Stimulated activated CD8-positive, alpha-beta memory T cell treated with anti-CD3 and anti-CD28 coated beads, Interleukin-7, amount 100 ng/mL, for 1 hour (primary cell): ENCODE results near the gene GDA.

Source experiments
- DNase-seq, 2 donors: peaks; one replicate each; pipeline ENCODE4 v3.0.0-alpha.2; 2020; ENCODE audit warnings: low read depth in 2 of 2

The GDA gene

GRCh38 chr9:72150661-72151060 lies 1.4 kb downstream of the GDA start:
- no peak for DNase-seq

DNA sequence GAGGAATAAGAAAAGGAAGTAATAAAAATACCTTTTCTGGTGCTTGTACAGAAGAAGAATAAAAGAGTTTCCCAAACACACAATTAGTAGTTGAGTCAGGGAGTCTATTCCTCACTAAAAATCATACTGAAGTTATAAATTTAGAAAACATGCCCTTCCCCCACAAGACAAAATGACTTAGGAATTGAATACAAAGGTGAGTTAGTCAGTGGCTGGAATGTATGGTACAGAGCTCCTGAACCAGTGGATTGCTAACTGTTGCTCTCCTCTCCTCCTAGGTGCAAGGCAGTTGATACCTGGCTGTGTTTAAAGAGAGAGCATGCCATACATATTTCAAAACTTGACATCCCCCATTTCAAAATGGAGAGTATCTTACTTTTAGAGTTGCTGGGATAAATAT lies 1.9 kb downstream of the GDA start:
- DNase-seq: no peak

DNA sequence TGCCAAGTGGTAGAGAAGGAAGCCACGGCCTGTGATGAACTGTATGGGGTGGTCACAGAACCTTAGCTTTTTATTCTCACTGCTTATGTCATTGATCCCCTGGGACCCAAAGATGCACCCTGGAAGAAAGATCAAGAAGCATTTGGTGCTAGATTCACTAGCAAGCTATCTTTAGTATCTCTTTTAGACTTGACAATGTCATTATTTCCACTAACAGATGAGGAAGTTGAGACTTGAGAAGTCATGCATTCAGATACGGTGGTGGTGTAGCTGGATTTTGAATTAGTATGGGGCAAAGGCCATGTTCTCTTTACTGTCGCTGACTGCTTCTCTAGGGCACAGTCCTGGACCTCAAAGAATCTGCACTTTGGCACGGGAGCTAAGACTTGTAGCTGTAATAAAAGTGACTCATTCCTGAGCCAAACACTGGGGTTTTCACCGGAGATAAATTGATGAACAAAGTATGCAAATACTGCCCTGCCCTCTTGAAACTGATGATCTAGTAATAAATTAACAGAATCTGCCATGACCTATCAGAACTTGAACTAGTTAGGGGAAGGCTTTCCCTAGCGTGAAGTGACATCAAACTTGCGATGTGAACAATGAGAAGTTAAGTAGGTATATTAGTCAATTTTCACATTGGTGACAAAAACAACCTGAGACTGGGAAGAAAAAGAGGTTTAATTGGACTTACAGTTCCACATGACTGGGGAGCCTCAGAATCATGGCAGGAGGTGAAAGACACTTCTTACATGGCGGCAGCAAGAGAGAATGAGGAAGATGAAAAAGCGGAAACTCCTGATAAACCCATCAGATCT lies 5.4 kb downstream of the GDA start:
- no peak for DNase-seq

GRCh38 chr9:72155301-72155700 lies 6.1 kb downstream of the GDA start:
- DNase-seq: no peak

GRCh38 chr9:72156586-72156985 lies 7.3 kb downstream of the GDA start:
- no peak for DNase-seq

GRCh38 chr9:72158680-72159079 lies 9.4 kb downstream of the GDA start:
- DNase-seq: no peak

GRCh38 chr9:72160446-72161123 lies 11.3 kb downstream of the GDA start:
- no peak for DNase-seq

DNA sequence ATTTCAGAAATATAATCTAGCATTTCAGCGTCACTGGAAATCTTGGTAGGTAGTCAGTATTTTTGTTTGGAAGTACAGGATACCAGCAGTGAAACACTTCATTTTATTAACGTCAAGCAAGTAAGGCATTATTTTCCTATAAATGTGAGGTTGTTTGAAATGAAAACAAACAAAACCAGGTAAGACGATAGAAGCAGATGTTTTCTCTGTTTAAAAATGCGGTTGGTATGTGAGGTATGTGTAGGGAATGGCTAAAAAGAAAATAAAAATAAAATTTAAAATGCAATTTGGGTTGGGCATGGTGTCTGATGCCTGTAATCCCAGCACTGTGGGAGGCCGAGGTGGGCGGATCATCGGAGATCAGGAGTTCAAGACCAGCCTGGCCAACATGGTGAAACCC lies 16.1 kb downstream of the GDA start:
- DNase-seq: no peak

DNA sequence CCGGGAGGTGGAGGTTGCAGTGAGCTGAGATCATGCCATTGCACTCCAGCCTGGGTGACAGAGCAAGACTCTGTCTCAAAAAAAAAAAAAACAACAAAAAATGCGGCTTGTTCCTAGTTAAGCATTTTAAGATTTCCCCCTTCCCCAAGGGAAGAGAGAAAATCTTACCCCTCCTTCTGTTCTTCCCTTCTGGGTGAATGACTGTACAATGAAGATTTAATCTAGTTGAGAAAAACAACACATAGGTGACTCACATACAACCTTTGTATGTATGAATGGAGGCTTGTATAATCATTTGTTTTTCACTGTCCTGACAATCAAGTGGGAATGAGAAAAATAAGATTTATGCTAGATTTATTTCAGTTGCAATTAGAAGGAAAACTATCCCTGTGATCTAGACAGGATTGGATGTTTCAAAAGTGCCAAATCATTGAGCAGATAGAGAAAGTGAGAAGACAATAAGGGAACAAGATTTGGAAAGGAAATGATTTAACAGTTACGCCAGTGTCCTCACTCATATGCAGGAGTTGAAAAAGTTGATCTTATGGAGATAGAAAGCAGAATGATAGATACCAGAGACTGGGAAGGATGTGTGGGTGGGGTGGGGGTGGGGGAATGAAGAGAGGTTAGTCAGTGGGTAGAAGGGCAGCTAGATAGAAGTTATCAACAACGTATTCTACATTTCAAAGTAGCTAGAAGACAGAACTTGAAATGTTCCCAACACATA lies 16.7 kb downstream of the GDA start:
- no peak for DNase-seq

DNA sequence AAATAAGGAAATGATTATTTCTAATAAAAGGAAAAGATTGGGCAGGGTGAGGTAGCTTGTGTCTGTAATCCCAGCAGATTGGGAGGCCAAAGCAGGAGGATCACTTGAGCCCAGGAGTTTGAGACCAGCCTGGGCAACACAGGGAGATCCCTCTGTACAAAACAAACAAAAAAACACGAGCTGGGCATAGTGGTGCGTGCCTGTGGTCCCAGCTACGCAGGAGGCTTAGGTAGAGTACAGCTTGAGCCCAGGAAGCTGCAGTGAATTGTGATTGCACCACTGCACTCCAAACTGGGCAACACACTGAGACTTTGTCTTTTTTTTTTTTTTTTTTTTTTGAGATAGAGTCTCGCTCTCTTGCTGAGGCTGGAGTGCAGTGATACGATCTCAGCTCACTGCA lies 18.8 kb downstream of the GDA start:
- no peak for DNase-seq

DNA sequence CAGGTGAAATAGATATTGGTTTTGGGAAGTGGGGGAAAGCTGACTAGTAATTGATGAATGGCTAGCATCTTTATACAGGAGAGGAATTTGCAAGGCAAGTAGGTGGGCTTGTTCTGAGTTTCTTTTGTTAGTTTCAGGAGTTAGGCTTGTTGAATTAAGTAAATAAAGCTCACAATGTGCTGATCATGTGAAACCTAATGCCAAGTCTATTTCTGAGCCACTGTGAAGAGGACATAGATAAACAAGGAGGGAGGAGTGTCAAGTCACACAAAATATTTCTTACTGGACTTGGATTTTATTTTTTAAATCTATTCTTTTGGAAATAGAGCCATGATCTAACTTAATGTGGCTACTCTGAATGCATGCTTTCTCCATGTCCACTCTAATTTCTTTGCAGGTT lies 19.9 kb downstream of the GDA start:
- no peak for DNase-seq

GRCh38 chr9:72173080-72173479 lies 23.8 kb downstream of the GDA start:
- DNase-seq: no peak

GRCh38 chr9:72185561-72185960 lies 36.3 kb downstream of the GDA start:
- DNase-seq: no peak

- DNase-seq: no peak
These were observed 38.0 kb downstream of the GDA start for GRCh38 chr9:72187121-72187695.

- DNase-seq: no peak
These were observed 39.0 kb downstream of the GDA start for GRCh38 chr9:72188232-72188631.

DNA sequence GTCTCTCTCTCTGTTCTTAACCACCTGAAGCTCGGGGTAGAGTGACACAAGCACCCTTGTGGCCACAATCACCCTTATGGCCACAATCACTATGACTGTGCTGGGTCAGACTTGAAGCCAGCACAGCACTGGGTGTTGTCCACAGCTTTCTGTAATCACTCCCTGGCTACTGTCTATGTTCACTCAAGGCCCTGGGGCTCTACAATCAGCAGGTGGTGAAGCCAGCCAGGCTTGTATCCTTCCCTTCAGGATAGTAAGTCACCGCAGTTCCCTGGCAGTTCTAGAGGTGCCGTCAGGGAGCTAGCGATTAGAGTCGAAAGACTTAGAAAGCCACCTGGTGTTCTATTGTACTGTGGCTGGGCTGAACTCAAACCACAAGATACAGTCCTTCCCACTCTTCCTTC lies 44.2 kb downstream of the GDA start:
- no peak for DNase-seq

- DNase-seq: no peak
These were observed 50.0 kb downstream of the GDA start for GRCh38 chr9:72199238-72199637.

- no peak for DNase-seq
These were observed 51.2 kb downstream of the GDA start for GRCh38 chr9:72200452-72200851.

DNA sequence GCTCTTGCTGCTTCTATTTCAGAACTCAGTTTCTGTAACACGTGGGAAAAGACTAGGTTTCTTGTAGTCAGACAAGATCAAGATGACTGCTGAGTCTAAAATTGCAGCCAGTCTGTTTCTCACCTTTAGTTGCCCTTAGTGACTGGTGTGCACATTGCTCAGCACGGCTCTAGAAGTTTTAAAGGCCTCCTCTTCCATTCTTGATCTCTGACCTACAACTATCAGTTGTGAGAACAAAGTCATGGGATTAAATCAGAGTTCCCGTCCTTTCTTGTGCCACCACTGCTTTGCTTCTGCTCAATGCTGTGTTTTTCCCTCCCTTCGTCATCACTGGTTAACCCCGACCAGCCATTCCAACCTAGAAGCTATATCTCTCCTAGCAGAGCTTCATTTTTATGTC lies 52.8 kb downstream of the GDA start:
- no peak for DNase-seq

- no peak for DNase-seq
These were observed 54.1 kb downstream of the GDA start for GRCh38 chr9:72203205-72203803.

DNA sequence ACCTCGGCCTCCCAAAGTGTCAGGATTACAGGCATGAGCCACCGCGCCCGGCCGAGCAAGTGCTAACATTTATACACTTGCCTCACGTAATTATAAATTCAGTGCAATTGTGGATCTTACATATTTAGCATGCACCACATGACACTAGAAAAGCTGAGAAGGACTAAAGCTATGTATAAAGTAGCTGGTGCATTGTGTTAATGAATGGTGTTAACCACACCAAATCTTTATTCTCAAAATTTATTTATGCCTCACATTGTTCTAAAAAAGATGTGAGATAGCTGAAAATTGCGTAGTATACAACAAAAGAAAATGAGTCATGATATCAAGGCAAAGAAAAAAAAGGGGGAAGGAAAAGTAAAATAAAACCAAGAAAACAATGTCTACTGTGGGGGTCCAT lies 54.8 kb downstream of the GDA start:
- no peak for DNase-seq

DNA sequence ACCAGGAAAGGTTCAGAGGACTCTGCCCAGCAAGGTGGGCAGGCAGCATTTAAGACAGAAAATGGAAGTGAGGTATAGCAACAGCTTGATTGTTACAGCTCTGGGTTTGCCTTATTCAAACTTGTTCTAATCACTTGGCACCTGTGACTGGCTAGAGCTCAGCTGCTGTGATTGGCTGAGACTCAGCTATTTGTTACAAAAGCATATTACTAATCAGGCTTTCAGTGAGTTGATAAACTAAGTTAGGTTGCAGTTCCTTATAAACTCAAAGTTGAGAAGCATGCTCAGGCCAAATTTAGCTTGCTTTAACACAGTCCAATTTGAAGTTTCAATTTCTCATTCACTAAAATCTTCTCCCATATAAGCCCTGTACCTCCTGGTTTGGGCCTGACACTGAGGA lies 56.3 kb downstream of the GDA start:
- no peak for DNase-seq
